Forelimb muscle (tissue), 1 donor: ENCODE data around the gene FUT2. TPM values are rescaled to one million over a fixed set of nuclear protein-coding genes. Genes with fewer than 3 reads are reported as not detected.
A peak's percentile ranks its signal among the peaks of the same experiment; 100 is the strongest.
"Not testable (repeated sequence)": the region's sequence is repeated elsewhere in the genome, so short reads cannot be mapped to it uniquely, and the experiment has no call there.

Experiments used
- DNase-seq: peaks from one replicate; pipeline ENCODE4 v3.0.0-alpha.2; 2013; ENCODE audit warnings: low read depth
- polyA plus RNA-seq: library from polyadenylated mRNA; unstranded; fragments of 120-200 nt; gene quantifications from one replicate; pipeline ENCODE4 v1.2.1, GENCODE V29; 2013; ENCODE audit not compliant: insufficient read length

FUT2 gene
- polyA plus RNA-seq, 1 donor: 0.83 TPM

GRCh38 chr19:48702701-48703100 is 6.9 kb downstream of the FUT2 start:
- no peak for DNase-seq

- no peak for DNase-seq
These were observed 7.5 kb downstream of the FUT2 start for GRCh38 chr19:48703316-48703715.

- no peak for DNase-seq
These were observed 9.7 kb downstream of the FUT2 start for GRCh38 chr19:48705431-48705830.

GRCh38 chr19:48708471-48708870 is 12.7 kb downstream of the FUT2 start:
- no peak for DNase-seq

GRCh38 chr19:48711106-48711662 is 15.4 kb downstream of the FUT2 start:
- DNase-seq: no peak

DNA sequence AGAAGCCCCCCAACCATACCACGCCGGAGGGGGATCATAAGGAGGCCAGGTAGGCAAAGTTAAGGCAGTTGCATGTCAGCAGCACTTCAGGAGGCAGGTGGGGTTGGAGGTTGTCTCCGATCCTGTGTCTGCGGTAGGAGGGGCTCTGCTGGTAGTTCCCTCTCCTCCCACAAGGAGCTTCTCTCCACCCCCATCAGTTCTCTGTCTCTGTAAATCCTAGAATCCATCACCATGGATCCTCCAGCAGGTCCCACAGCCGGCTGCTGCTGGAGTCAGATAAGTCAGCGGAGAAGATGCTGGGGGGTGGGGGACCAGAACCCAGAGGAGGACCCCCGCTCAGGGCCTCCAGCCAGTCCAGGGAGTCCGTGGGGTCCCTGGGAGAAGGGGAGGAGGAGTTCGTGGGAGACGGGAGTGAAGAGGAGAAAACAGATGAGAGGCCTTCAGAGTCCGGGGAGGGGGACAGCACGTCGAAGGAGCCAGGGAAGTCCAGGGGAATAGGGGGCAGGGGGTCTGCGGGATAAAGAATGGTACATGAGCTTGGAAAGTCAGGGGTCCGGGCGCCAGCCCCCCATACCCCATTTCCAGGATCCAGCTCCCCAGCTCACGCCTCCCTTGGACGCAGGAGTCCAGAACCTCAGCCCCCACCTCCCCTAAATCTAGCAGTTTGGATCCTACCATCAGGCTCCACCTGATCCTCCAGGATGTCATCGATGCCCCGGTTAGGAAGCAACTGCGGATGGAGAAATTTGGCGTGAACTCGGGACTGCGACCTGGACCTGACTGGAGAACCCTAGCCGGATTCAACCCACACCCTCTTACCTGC is 17.5 kb downstream of the FUT2 start:
- DNase-seq: no peak

GRCh38 chr19:48713864-48714755 is 18.3 kb downstream of the FUT2 start:
- DNase-seq: peak; percentile 98

DNA sequence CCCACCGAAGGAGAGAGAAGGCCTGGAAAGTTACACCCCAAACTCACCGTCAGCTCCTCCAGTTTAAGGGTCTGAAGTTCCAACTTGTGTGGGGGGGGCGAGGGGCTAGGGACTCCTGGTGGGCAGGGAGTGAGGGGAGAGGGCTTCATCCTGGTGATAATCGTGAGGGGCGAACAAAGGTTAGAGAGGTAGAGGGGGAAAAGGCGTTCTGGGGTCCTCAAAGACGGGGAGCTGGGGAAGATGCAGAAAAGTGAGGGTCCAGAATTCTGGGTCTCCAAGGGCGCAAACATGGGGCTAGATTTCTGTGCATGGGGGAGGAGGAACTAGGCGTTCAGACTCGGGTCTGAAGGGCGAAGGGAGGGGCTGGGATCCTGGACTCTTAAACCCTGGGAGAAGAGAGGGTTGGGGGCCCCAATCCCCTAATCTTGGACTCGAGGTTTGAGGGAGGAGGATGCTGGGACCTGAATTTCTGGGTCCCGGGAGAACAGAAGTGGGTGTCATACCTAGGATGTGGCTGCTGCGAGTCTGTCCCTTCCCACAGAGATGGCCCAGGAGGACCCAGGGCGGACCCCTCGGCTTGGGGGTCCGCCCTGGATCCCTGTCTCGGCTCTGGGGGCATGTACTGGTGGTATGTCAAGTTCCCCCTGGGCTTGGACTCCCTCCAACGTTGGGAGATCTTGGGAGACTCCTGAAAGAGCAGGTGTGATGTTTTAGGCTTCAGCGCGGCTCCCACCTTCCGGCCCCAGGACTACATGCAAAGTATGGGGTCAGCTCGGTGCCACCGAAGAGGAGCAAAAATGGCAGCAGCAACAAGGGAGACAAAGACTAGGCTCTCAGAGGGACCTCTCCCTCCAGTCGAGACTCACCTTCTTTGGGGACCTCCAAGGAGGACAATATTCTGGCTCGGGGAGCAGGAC is 19.2 kb downstream of the FUT2 start:
- DNase-seq: no peak

GRCh38 chr19:48715681-48716171 is 20.0 kb downstream of the FUT2 start:
- no peak for DNase-seq

- no peak for DNase-seq
These were observed 21.0 kb downstream of the FUT2 start for GRCh38 chr19:48716562-48717291.

DNA sequence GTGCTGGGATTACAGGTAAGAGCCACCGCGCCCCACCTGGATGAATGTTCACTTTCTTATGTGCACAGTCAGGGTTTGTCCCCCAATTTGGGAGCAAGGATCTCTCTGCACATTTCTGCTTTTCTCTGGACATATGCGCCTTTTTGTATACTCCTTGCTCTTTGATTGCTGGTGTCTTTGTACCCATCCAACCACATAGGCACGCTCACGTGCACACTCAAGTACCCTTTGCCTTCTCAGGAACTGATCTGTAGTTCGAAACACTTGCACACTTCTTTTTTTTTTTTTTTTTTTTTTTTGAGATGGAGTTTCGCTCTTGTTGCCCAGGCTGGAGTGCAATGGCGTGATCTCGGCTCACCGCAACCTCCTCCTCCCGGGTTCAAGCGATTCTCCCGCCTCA is 22.3 kb downstream of the FUT2 start:
- DNase-seq: not testable (repeated sequence)

DNA sequence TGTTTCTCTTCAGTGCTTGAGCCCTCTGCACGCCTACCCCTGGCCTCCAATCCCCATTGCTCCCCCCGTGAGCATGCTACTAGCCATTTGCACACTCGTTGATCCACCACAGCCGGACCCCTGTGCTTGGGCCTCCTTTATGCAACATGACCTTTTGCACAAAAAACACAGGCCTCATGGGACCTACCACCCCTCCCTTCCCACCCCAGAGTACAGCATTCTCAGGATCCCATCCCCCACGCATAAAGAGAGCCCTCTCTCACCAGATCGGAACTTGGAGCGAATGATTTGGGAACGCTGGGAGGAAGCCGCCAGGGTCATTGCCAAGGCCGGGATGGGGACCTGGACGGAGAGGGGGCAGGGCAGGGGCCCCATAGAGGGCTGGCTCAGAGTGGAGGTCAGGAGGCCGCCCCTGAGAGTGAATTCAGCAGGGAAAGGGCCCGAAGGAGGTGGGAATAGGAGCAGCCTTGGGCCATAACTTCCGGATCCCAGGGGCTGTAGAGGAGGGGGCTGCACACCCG is 23.0 kb downstream of the FUT2 start:
- no peak for DNase-seq

- no peak for DNase-seq
These were observed 23.7 kb downstream of the FUT2 start, which contains the start of gene MAMSTR for GRCh38 chr19:48719263-48720171. TSS of gene MAMSTR (minus strand) at chr19:48719725. CDS start at chr19:48719031, 694 bp downstream.

GRCh38 chr19:48720251-48720612 is 24.5 kb downstream of the FUT2 start:
- DNase-seq: no peak

GRCh38 chr19:48720613-48721296 is 25.0 kb downstream of the FUT2 start:
- DNase-seq: peak; percentile 98

DNA sequence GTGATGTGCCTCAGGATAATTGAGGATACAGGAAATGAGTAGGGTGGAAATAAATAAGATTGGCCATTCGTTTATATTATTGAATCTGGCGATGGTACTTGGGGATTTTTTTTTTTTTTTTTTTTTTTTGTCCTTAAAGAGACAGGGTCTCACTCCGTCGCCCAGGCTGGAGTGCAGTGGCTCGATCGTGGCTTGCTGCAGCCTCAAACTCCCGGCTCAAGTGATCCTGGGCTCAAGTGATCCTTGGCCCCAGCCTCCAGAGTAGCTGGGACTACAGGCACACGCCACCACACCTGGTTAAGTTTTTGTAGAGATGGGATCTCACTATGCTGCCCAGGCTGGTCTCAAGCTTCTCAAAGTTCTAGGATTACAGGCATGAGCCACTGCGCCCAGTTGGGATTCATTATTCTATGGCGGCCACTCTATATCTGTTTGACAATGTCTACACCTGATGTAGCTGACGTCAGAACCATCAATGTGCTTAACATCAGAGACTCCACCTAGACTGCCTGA is 26.5 kb downstream of the FUT2 start:
- DNase-seq: no peak

- peak; percentile 83 for DNase-seq
These were observed 29.3 kb downstream of the FUT2 start for GRCh38 chr19:48724796-48725753.
